GM12874 (cell line): Measurements from ENCODE around the gene CHAD.

ENCODE experiments used
- CTCF ChIP-seq: IDR thresholded peaks from 2 replicates; pipeline ENCODE4 v1.5.1; 2011; ENCODE audit warnings: low read depth, mild to moderate bottlenecking, control low read depth, low read length, moderate library complexity; ENCODE audit not compliant: insufficient read depth

The CHAD gene

GRCh38 chr17:50468304-50469207, at the start of gene CHAD:
Gene CHAD, minus strand, starts transcription at chr17:50468880. Its CDS starts 67 bp downstream, at chr17:50468813.
- no peak for TF ChIP-seq CTCF

GRCh38 chr17:50517504-50518383, 49.1 kb upstream of the CHAD start:
- no peak for TF ChIP-seq CTCF

GRCh38 chr17:50517011-50517410, 48.3 kb upstream of the CHAD start:
- no peak for TF ChIP-seq CTCF

GRCh38 chr17:50514936-50515702, 46.4 kb upstream of the CHAD start:
- TF ChIP-seq CTCF = no peak

GRCh38 chr17:50514388-50514787, 45.7 kb upstream of the CHAD start:
- TF ChIP-seq CTCF = no peak

GRCh38 chr17:50513495-50513894, 44.8 kb upstream of the CHAD start:
- no peak for TF ChIP-seq CTCF
